ENCODE data around the gene MYO1E. TPM values are rescaled to one million over a fixed set of nuclear protein-coding genes. Genes with fewer than 3 reads are reported as not detected.

The MYO1E gene
- total and polyA plus RNA-seq, 2 of the 4 experiments (the other 2 are of a cell fraction) = 13.4 to 37.3 TPM

DNA sequence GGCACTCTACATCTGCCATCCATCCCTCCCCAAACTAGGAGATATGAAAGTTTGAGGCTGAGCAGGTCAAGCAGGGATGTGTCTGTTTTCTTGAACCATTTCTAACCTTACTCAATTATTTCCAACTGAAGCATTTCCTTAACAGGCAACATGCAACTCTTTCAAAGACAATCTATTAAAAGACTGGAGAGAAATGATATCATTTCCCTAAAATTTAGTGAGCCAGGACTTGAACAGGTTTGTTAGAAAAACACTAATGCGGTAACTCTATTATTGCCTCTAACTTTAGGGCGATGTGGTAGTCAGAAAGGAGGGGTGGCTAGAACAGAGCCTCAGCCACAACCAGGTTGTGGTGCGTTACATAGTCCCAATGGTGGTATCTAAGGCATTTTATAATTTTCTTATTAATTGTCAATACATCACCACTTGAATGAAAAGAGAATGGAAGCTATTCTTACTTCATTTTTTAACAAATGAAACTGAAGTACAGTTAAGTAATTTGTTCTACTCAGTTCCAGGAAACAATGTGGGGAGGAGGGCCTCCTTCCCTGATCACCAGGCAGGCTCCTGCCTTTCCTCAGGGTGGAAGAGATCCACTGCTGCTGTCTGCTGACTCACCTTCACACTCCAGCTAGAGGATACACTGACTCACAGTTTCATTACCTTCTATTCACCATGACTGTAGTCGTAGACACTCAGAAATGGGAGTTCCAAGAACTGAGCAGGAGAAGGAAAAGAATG lies 22.8 kb downstream of the MYO1E start (continued):
- TF ChIP-seq BHLHE40 (IDR thresholded peaks at IDR 0.05; ENCODE audit: low read depth, low read length) (peak; percentile 29; the same call in 1 of the 2 replicates), FOS (IDR thresholded peaks at IDR 0.05; ENCODE audit: low read depth, low read length) (peak; percentile 92)

DNA sequence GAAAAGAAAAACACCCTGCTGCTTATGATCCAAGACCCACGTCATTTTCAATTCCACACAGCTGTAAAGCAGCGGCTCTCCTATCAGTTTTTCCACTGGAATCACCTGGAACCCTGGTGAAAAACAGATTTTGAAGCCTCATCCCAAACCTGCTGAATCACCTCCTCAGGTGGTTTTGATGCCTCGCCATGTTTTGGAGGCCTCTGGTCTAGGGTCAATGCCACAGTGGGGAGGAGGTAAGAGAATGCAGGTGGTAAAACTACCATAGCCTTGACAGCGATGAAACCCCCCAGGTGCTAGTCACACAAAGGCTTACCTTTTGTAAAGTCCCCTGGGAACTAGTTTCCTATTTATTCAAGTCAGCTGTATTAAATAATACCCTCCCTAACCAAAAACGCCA lies 24.8 kb downstream of the MYO1E start:
- CTCF ChIA-PET = no interaction called here
- Histone ChIP-seq H3K14ac (replicated peaks; ENCODE audit: low read depth, low read length) (no peak overlapping the region), H2AK9ac (replicated peaks; ENCODE audit: low read depth, low read length, poor library complexity) (no peak overlapping the region), H3K9me1 (ENCODE audit: insufficient read depth, low read length) (peaks cover 10% of the 10 kb centered on the region), H2BK5ac (ENCODE audit: low read depth, low read length, poor library complexity, severe bottlenecking) (no peak overlapping the region), H3K27ac (ENCODE audit: insufficient read depth, low read length) (no peak overlapping the region), H3K23ac (ENCODE audit: low read depth, low read length) (no peak overlapping the region), H4K91ac (ENCODE audit: insufficient read depth, low read depth, low read length) (no peak overlapping the region), H2AK5ac (ENCODE audit: low read depth, low read length) (no peak overlapping the region), H3K79me1 (ENCODE audit: low read depth in 1 of 2, low read length in 2 of 2) (peaks cover 38 to 81% of the 10 kb centered on the region in 2 experiments), H4K5ac (ENCODE audit: low read depth, low read length) (no peak overlapping the region), H3K36me3 (ENCODE audit: control insufficient read depth, insufficient read depth, low read length) (no peaks in the 10 kb centered on the region), H2BK20ac (ENCODE audit: low read depth, low read length) (no peak overlapping the region), H3K4me1 (ENCODE audit: control insufficient read depth, insufficient read depth, low read length) (no peaks in the 10 kb centered on the region; the same call in 1 of the 2 replicates), H2BK15ac (ENCODE audit: low read depth, low read length) (no peak overlapping the region), H4K20me1 (ENCODE audit: insufficient read depth, low read length) (peaks cover 20% of the 10 kb centered on the region; the same call in 1 of the 2 replicates), H3K4ac (ENCODE audit: low read depth, low read length) (no peak overlapping the region), H2AFZ (replicated peaks; ENCODE audit: low read length, poor library complexity) (no peak overlapping the region), H3K4me2 (ENCODE audit: low read depth, low read length) (no peak overlapping the region), H3K4me3 (ENCODE audit: insufficient read depth, low read depth, low read length) (no peak overlapping the region), H3K9ac (ENCODE audit: low read depth, low read length) (no peak overlapping the region), H2BK120ac (ENCODE audit: low read depth, low read length) (no peak overlapping the region), H4K8ac (ENCODE audit: low read depth in 2 of 2, low read length in 2 of 2) (no peak overlapping the region), H3K9me3 (ENCODE audit: control insufficient read depth, insufficient read depth, low read length) (no peaks in the 10 kb centered on the region), H3K27me3 (ENCODE audit: control insufficient read depth, insufficient read depth, low read length) (no peaks in the 10 kb centered on the region), H3K18ac (ENCODE audit: low read depth, low read length) (no peak overlapping the region), H3K56ac (ENCODE audit: extremely low read depth, insufficient read depth, low read length) (no peak overlapping the region)
- ATAC-seq (ENCODE audit: low read depth) (no peak), DNase-seq (no peak)
- WGBS, 2 experiments (ENCODE audit: extremely low coverage in 2 of 2, insufficient read length in 1 of 2) = no CpG with 5 or more reads among the region's 5 CpGs
- dilution Hi-C loops (cut with HindIII; ENCODE audit: low sequenced_read_pairs, unreplicated experiment) = no loop called here
- in situ Hi-C loops (cut with MboI; ENCODE audit: low sequenced_read_pairs) = no loop called here
- no TSS peak for BruUV-seq (replicated peaks)
- intact Hi-C loops (cut with micrococcal nuclease) = no loop called here
- POLR2A ChIA-PET (ENCODE audit: unreplicated experiment) = no interaction called here
- TF ChIP-seq RFX5 (IDR thresholded peaks at IDR 0.05; ENCODE audit: low read depth, low read length) = no peak
- no peak for TF ChIP-seq CEBPB (IDR thresholded peaks at IDR 0.05; ENCODE audit: low read depth, low read length)
- TF ChIP-seq MAZ (IDR thresholded peaks at IDR 0.05; ENCODE audit: borderline replicate concordance, low read depth, low read length) = no peak
- no peak for TF ChIP-seq NFE2L2 (IDR thresholded peaks at IDR 0.05; ENCODE audit: low read depth, low read length)
- TF ChIP-seq, protein P1, sequence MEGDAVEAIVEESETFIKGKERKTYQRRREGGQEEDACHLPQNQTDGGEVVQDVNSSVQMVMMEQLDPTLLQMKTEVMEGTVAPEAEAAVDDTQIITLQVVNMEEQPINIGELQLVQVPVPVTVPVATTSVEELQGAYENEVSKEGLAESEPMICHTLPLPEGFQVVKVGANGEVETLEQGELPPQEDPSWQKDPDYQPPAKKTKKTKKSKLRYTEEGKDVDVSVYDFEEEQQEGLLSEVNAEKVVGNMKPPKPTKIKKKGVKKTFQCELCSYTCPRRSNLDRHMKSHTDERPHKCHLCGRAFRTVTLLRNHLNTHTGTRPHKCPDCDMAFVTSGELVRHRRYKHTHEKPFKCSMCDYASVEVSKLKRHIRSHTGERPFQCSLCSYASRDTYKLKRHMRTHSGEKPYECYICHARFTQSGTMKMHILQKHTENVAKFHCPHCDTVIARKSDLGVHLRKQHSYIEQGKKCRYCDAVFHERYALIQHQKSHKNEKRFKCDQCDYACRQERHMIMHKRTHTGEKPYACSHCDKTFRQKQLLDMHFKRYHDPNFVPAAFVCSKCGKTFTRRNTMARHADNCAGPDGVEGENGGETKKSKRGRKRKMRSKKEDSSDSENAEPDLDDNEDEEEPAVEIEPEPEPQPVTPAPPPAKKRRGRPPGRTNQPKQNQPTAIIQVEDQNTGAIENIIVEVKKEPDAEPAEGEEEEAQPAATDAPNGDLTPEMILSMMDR (conservative IDR thresholded peaks at IDR 0.05; ENCODE audit: low read depth, low read length) = no peak
- TF ChIP-seq RCOR1 (IDR thresholded peaks at IDR 0.05; ENCODE audit: insufficient replicate concordance, low read length) = no peak
- TF ChIP-seq MXI1 (IDR thresholded peaks at IDR 0.05; ENCODE audit: borderline replicate concordance, low read depth, low read length) = no peak
- TF ChIP-seq, protein P2, sequence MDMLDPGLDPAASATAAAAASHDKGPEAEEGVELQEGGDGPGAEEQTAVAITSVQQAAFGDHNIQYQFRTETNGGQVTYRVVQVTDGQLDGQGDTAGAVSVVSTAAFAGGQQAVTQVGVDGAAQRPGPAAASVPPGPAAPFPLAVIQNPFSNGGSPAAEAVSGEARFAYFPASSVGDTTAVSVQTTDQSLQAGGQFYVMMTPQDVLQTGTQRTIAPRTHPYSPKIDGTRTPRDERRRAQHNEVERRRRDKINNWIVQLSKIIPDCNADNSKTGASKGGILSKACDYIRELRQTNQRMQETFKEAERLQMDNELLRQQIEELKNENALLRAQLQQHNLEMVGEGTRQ (IDR thresholded peaks at IDR 0.05; ENCODE audit: low read depth, low read length) = no peak
- no peak for TF ChIP-seq BHLHE40 (IDR thresholded peaks at IDR 0.05; ENCODE audit: low read depth, low read length)
- TF ChIP-seq, protein P3, sequence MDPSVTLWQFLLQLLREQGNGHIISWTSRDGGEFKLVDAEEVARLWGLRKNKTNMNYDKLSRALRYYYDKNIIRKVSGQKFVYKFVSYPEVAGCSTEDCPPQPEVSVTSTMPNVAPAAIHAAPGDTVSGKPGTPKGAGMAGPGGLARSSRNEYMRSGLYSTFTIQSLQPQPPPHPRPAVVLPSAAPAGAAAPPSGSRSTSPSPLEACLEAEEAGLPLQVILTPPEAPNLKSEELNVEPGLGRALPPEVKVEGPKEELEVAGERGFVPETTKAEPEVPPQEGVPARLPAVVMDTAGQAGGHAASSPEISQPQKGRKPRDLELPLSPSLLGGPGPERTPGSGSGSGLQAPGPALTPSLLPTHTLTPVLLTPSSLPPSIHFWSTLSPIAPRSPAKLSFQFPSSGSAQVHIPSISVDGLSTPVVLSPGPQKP (IDR thresholded peaks at IDR 0.05; ENCODE audit: borderline replicate concordance, low read depth, low read length) = no peak
- no peak for TF ChIP-seq MAFK (IDR thresholded peaks at IDR 0.05; ENCODE audit: low read depth, low read length)
- TF ChIP-seq RAD21 (IDR thresholded peaks at IDR 0.05; ENCODE audit: low read length) = no peak

Data from IMR-90 (cell line).